Brain microvascular endothelial cell (primary cell): ENCODE data around the gene ANXA5.
A peak's percentile ranks its signal among the peaks of the same experiment; 100 is the strongest.
"Not testable (repeated sequence)": the region's sequence is repeated elsewhere in the genome, so short reads cannot be mapped to it uniquely, and the experiment has no call there.

ENCODE experiments used
- DNase-seq: peaks from one replicate; pipeline ENCODE4 v3.0.0-alpha.2; 2020
- H3K27ac ChIP-seq: fragments of 250-450 bp; sonication (Bioruptor Pico); 2 replicates; pipeline ENCODE4 v1.5.1; 2020; ENCODE audit warnings: mild to moderate bottlenecking, moderate library complexity
- H3K27me3 ChIP-seq: fragments of 250-450 bp; sonication (Bioruptor Pico); replicated peaks from 2 replicates; pipeline ENCODE4 v1.5.1; 2020; ENCODE audit warnings: mild to moderate bottlenecking
- H3K36me3 ChIP-seq: fragments of 250-450 bp; sonication (Bioruptor Pico); replicated peaks from 2 replicates; pipeline ENCODE4 v1.5.1; 2020; ENCODE audit warnings: mild to moderate bottlenecking
- H3K4me3 ChIP-seq: 2 replicates; pipeline ENCODE4 v1.5.1; 2011; ENCODE audit warnings: low read depth, mild to moderate bottlenecking, control low read depth, low read length, moderate library complexity
- CTCF ChIP-seq: IDR thresholded peaks from 2 replicates; pipeline ENCODE4 v1.5.1; 2011; ENCODE audit warnings: low read depth, mild to moderate bottlenecking, moderate library complexity, low read length, control low read depth, inconsistent platforms; ENCODE audit errors: missing control alignments
- in situ Hi-C: cut with HindIII; loops from 2 replicates; pipeline ENCODE4 v1.10.0; 2017; ENCODE audit warnings: low sequenced_read_pairs, low pct_ligation_motif_present

ANXA5 gene

GRCh38 chr4:121666091-121666679 is 30.6 kb downstream of the ANXA5 start:
- peaks cover 27% of the 10 kb centered on the region for H3K36me3 ChIP-seq
- no peak overlapping the region for H3K27ac ChIP-seq
- no peak for DNase-seq
- in situ Hi-C loops = no loop called here
- H3K4me3 ChIP-seq = no peak overlapping the region
- no peak for TF ChIP-seq CTCF
- no peaks in the 10 kb centered on the region for H3K27me3 ChIP-seq

- no peak for DNase-seq
- in situ Hi-C loops = no loop called here
- no peak for TF ChIP-seq CTCF
- no peak overlapping the region for H3K4me3 ChIP-seq
- no peaks in the 10 kb centered on the region for H3K27me3 ChIP-seq
- peaks cover 21% of the 10 kb centered on the region for H3K36me3 ChIP-seq
- no peak overlapping the region for H3K27ac ChIP-seq
Measured at GRCh38 chr4:121665371-121665770, 31.4 kb downstream of the ANXA5 start.

GRCh38 chr4:121662225-121662624 is 34.6 kb downstream of the ANXA5 start:
- no peaks in the 10 kb centered on the region for H3K27me3 ChIP-seq
- peaks cover 11% of the 10 kb centered on the region for H3K36me3 ChIP-seq
- no peak overlapping the region for H3K4me3 ChIP-seq
- no peak for DNase-seq
- in situ Hi-C loops = no loop called here
- no peak overlapping the region for H3K27ac ChIP-seq
- TF ChIP-seq CTCF = no peak

- H3K27ac ChIP-seq, in situ Hi-C loops, H3K36me3 ChIP-seq, H3K4me3 ChIP-seq, H3K27me3 ChIP-seq: not testable (repeated sequence)
- peak; percentile 22 for DNase-seq
Measured at GRCh38 chr4:121660175-121660933, 36.4 kb downstream of the ANXA5 start.

GRCh38 chr4:121658125-121658524 is 38.7 kb downstream of the ANXA5 start:
- in situ Hi-C loops = no loop called here
- TF ChIP-seq CTCF = no peak
- H3K4me3 ChIP-seq = no peak overlapping the region

GRCh38 chr4:121656269-121656641 is 40.5 kb downstream of the ANXA5 start:
- Histone ChIP-seq H3K36me3 (no peaks in the 10 kb centered on the region), H3K27me3 (no peaks in the 10 kb centered on the region), H3K27ac (no peak overlapping the region), H3K4me3 (no peak overlapping the region)
- in situ Hi-C loops = no loop called here
- peak; percentile 66 for TF ChIP-seq CTCF
- DNase-seq = peak; percentile 85

More at GRCh38 chr4:121658125-121658524, 38.7 kb downstream of the ANXA5 start:
- H3K36me3 ChIP-seq = no peaks in the 10 kb centered on the region
- no peak for DNase-seq
- no peaks in the 10 kb centered on the region for H3K27me3 ChIP-seq
- no peak overlapping the region for H3K27ac ChIP-seq
